CD4-positive, alpha-beta T cell treated with Interleukin-17A for 1 hour (primary cell): ENCODE measurements around the gene UVRAG.
"Not testable (repeated sequence)": the region's sequence is repeated elsewhere in the genome, so short reads cannot be mapped to it uniquely, and the experiment has no call there.

Experiments used
- DNase-seq: peaks from one replicate; pipeline ENCODE4 v3.0.0-alpha.2; 2020

The UVRAG gene

GRCh38 chr11:75850787-75851186 is 35.8 kb downstream of the UVRAG start:
- no peak for DNase-seq

DNA sequence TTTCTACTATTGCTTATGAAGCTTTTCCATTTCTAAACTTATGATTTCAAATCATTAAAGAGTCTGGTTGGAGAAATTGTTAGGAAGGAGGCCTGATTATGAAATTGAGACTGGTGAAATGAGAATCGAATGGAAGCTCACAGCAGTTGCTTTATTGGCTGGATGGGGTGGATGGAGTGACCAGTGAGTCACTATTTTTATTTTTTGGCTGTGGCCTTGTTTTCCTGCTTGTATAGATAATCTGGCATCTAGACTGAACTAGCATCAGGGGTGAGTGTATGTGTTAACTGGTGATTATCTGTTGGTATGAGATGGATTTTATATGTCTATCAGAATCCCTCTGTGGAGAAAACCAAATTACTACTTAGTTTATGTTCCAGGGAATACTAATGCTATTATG is 36.2 kb downstream of the UVRAG start:
- no peak for DNase-seq

GRCh38 chr11:75852406-75853017 is 37.5 kb downstream of the UVRAG start:
- DNase-seq, result no peak

DNA sequence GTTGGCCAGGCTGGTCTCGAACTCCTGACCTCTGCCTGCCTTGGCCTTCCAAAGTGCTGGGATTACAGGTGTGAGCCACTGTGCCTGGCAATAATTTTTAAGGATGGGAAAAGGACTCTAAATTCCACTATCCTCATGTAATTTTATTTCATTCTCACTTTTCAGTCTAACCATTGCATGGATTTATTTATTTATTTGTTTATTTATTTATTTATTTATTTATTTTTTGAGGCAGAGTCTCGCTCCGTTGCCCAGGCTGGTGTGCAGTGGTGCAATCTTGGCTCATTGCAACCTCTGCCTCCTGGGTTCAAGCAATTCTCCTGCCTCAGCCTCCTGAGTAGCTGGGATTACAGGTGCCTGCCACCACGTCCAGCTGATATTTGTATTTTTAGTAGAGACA is 38.6 kb downstream of the UVRAG start:
- DNase-seq, result not testable (repeated sequence)

DNA sequence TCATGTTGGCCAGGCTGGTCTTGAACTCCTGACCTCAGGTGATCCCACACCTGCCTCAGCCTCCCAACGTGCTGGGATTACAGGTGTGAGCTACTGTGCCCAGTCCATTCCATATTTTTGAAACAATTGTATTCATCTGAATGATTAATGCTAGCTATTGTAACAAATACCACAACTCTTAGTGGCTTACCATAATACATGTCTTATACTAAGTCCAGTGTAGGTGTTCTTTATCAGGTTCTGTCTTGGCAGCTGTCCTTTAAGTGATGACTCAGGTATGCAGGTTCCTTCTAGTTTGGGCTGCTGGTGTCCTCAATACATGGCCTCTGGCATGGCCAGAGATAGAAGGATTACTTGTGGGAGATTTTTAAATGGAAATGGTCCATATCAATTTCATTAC is 39.0 kb downstream of the UVRAG start:
- DNase-seq, result no peak

DNA sequence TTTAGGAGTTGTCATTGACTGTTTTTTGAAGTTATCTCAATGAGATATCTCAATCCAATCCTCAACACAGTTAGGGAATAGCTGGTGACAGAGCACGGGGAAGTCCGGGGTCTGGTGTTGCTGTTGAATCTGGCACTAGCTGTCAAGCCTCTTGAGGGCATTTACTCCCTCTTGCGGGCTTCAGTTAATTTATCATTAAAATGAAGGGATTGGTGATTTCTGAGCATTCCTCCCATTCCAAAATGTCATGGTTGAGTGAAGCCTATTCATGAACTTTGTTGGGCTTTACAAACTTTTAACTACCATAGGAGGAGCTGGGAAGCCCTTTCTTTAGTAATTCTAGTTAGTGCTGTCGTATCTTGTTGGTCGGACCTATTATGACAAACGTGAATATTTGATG is 40.2 kb downstream of the UVRAG start:
- no peak for DNase-seq

GRCh38 chr11:75856912-75857311 is 41.9 kb downstream of the UVRAG start:
- DNase-seq, result no peak

GRCh38 chr11:75858042-75858441 is 43.0 kb downstream of the UVRAG start:
- no peak for DNase-seq

DNA sequence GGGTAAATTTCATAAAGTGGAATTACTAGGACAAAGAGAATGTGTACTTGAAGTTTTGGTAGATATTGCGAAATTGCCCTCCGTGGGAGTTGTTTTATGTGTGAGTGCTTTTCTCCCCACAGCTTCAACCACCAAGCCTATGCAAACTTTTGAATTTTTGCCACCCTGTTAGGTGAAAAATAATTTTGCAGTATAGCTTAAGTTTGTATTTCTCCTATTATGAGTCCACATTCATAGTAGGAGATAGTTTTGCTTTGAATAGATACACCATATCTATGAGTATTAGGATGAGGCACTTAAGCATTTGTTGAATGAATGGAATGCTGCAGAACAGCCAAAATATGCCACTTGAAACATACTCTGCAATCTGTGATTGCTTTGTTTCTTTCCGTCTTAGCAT is 43.6 kb downstream of the UVRAG start:
- DNase-seq, result no peak

DNA sequence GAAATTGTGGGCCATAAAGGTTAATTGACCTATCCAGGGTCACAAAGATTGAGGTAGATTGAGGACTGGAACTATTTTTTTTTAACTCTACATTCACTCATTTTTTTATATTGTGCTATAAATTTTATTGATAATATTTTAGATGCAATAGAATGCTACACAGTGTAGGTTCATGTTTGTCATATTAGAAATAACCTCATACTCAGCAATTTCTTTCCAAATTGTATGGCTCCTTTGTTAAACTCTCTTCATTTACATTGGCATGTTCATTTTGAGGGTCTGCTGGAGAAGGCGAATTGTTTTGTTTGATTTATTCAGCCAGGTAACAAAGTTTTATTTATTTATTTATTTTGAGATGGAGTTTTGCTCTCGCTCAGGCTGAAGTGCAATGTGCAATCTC is 44.6 kb downstream of the UVRAG start:
- DNase-seq, result no peak

DNA sequence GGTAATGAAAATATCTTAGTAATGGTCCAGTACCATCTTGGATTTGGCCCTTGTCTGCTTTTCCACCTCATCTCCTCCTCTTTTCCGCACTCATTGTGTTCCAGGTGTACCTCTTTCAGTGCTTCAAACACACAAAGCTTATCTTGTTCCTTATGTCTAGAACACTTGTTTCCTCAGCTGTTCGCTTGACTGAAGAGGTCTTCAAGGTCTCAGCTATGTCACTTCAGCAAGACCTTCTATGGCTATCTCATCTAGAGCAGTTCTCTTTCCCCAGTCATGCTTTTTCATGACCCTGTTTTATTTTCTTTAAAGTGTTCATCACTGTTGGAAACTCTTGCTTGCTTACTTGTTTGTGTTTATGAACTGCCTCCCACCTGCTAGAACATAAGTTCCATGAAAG is 47.4 kb downstream of the UVRAG start:
- no peak for DNase-seq

- peak; percentile 68 for DNase-seq
These were observed 52.9 kb downstream of the UVRAG start for GRCh38 chr11:75867778-75868374.

DNA sequence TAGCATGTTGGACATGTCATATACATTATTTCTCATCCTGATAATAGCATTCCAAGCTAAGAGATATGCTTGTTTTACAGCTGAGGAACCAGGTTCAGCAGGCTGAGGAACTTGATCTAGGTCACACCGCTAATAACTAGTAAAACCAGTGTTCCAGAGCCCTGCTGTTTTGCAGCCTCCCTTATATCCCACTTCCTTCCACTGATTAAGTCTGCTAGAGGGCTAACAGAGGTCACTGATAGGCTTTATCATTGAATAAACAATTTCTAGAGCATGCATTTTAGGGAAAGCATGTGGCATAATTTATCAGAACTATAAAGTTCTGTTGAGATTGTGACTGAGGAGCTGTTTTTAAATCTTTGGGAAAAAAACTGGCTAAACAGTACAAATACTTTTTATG is 54.0 kb downstream of the UVRAG start:
- DNase-seq, result no peak

GRCh38 chr11:75869661-75870455 is 54.8 kb downstream of the UVRAG start:
- DNase-seq, result no peak

DNA sequence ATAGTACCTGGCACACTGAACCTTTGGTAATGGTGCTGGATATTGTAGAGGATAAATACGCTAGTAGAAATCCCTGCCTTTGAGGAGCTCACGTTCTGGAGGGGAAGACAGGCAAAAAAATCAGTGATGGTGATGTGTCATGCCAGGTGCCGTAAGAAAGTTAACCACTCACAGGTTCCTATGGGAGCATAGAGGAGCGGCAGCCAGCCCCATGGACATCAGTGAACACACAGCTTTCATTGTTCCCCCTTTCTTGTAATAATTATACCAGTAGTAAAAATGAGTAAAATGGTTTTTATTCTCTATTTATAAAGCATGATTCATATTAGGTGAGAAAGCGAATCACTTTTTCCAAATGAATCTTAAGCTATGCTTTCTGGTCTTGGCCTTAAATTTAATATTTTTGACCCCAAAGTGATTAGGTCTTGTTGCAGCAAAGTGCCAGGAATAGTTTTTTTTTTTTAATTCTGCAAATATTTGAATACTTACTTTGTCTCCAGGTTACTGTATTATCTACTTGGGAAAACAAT is 57.9 kb downstream of the UVRAG start:
- no peak for DNase-seq

DNA sequence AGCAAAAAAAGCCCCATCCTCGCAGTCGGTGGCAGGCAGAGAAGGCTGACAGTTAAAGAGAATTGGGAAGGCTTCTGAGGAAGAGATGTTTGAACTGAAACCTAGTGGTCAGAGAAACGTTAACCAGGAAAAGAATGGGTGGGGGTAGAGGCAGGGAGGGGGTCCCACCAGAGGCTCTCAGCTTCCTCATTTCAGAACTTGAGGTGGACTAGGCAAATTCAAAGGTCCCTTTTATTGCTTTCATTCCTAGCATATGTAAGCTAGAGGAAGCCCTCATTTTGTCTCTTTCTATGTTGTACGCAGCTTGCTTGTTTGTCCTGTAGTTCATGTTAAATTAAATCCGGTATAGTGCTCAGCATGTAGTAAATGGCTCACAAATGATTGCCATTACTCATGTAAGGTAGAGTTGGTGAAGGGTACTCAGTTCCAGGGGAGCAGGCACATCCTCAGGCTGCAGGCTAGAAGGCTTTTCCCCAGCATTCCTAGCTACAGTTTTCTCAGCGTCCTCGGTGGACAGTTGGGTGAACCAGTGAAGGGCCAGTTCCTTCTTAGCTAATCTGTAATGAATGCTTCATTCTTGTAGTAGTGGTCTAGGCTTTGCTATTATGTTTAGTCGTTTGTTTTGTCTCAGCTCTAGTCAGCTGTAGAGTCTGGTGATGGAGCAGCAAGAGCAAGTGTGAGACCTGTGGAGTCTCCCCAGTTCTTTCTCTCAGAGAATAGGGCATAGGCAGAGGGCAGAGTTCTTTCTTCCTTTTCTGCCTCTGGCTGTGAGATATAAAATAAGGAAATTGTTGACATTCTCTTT is 58.6 kb downstream of the UVRAG start:
- DNase-seq, result no peak

DNA sequence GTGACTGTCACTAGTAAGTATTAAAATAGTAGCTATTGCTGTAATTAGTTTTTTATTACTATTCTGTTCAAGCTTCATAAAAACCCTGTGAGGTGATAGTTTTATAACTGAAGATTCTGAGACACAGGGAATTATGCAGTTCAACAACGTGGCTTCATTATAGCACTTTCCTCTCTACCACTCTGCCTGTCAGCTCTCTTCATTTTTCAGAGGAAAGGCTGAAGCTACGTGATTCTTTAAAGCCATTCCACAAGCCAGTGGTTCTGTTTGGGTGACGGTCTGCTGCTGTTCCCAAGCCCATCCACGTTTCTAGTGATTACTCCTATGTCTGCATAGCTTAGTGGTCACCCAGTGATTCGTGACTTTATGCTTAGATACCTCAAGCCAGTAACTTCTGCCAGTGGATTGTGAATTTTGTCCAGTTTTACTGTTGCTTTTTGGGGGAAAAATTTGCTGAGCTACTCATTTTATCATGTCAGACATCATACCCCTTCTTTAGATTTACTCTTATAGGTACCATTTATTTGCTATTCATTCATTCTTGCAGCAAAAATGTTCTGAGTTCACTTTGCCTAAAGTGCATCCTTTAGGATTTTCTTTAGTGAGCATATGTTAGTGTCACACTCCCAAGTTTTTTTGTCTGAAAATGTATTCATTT is 59.8 kb downstream of the UVRAG start:
- no peak for DNase-seq

DNA sequence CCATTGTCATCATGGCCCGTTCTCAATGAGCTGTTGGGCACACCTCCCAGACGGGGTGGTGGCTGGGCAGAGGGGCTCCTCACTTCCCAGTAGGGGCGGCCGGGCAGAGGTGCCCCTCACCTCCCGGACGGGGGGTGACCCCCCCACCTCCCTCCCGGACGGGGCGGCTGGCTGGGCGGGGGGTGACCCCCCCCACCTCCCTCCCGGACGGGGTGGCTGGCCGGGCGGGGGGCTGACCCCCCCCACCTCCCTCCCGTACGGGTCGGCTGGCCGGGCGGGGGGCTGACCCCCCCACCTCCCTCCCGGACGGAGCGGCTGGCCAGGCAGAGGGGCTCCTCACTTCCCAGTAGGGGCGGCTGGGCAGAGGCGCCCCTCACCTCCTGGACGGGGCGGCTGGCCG is 62.3 kb downstream of the UVRAG start:
- not testable (repeated sequence) for DNase-seq

DNA sequence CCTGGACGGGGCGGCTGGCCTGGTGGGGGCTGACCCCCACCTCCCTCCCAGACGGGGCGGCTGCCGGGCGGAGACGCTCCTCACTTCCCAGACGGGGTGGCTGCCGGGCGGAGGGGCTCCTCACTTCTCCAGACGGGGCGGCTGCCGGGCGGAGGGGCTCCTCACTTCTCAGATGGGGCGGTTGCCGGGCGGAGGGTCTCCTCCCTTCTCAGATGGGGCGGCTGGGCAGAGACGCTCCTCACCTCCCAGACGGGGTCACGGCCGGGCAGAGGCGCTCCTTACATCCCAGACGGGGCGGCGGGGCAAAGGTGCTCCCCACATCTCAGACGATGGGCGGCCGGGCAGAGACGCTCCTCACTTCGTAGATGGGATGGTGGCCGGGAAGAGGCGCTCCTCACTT is 62.9 kb downstream of the UVRAG start:
- DNase-seq, result not testable (repeated sequence)

DNA sequence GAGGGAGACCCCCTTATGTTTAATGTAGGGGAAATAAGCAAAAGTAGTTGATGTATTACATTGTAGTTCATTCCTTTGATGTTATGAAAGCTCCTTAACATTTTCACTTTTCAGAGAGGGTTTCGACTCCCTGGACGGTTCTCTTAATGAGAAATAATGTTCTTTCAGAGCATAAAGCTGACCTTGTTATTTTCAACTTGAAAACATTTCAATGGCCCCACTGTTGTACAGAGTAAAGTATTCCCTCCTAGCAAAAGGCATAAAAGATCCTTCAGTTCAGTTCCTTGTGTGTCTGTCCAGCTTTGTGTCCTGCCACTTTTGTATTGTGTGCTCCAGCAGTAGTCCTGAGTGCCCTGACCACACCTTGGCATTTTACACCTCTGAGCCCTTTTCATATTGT is 63.9 kb downstream of the UVRAG start:
- DNase-seq, result no peak

DNA sequence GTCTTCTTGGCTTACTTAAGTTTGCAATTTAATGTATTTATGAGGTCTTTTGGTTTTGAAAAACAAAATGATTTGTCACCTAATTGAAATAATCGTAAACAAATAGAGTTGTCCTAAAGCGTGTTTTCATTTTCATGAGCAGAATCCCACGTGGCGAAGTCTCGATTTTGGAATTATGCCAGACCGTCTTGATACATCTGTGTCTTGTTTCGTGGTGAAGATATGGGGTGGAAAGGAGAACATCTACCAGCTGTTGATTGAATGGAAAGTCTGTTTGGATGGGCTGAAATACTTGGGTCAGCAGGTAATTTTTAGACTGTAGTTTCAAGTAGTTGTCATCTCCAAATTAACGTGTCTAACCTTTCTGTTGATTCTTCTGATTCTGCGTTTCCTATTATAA is 64.7 kb downstream of the UVRAG start:
- no peak for DNase-seq

DNA sequence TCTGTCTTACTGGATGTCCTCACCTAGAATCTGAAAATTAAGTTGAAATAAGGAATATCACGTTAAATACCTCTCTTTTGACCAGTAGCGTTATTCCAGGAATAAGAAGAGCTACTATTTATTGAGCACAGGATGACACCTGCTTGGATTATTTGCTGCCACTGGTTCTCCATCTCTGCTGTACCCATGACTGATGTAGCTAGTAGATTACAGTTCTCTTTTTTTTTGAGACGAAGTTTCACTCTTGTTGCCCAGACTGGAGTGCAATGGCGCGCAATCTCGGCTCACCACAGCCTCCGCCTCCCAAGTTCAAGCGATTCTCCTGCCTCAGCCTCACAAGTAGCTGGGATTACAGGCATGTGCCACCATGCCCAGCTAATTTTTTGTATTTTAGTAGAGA is 65.3 kb downstream of the UVRAG start:
- not testable (repeated sequence) for DNase-seq

DNA sequence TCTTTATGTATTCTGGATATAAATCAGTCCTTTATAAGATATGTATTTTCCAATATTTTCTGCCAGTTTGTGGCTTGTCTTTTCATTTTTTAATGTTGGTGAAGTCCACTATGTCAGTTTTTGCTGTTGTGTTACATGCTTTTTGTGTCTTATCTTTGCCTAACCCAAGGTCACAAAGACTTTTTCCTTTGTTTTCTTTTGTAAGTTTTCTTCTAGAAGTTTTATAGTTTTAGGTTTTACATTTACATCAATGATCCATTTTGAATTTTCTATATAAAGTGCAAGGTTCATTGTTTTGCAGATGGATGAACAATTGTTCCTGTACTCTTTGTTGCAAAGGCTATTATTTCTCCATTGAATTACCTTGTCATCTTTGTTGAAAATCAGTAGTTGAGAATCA is 69.3 kb downstream of the UVRAG start:
- no peak for DNase-seq
